ENCODE data around the gene IL1RAPL2.
"Not testable (repeated sequence)": the region's sequence is repeated elsewhere in the genome, so short reads cannot be mapped to it uniquely, and the experiment has no call there.

The IL1RAPL2 gene

DNA sequence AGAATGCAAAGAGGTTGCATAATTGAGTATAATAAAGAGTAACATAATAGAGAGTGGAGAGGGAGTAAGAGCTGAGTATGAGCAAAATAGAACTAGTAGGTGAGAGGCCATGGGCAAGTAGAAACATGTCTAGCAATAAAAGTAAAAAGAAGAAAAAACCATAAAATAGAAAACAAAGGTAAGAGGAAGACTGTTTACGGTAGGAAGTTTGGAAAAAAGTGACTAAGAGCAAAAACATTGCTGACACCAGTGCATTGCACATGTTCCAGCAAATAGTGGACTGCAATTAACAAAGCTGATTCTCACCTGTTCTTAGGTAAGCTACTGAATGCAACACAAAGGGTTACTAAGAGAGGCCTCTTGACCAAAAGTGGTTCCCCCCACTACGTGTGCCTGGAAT lies 451.6 kb downstream of the IL1RAPL2 start:
- no peak for DNase-seq (ENCODE audit: low read depth in 3 of 3)

DNA sequence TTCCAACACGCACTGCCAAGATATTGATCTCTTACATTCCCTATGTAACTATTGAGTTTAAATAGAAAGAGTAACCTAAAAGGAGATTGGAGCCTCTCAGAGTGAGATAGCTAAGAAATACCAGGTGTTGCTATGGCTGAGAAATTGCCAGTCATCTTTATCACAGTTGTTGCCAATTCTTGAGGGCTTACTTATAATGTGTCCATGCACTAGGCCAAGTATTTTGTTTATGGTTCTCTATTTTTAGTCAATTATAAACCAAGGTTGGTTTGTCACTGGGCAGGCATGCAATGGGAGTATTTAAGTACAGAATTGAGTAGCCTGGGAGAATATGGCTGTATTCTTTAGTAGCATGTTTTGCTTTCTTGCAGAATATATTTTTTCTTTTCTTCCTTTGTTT lies 452.9 kb downstream of the IL1RAPL2 start:
- no peak for DNase-seq (ENCODE audit: low read depth in 3 of 3)

DNA sequence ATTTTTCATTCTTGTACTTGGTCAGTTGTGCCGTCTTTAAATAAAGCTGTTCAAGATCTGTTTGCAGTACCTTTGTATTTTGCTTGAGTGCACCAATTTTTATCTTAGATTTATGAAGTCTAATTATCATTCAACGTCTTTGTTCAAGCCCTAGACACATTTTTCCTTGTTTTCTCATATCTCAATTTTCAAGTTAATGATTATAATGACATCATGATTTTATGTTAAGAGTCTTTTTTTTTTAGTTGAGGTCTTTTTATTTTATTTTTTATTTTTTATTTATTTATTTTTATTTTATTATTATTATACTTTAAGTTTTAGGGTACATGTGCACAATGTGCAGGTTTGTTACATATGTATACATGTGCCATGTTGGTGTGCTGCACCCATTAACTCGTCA lies 463.0 kb downstream of the IL1RAPL2 start:
- not testable (repeated sequence) for DNase-seq (ENCODE audit: low read depth in 3 of 3)

DNA sequence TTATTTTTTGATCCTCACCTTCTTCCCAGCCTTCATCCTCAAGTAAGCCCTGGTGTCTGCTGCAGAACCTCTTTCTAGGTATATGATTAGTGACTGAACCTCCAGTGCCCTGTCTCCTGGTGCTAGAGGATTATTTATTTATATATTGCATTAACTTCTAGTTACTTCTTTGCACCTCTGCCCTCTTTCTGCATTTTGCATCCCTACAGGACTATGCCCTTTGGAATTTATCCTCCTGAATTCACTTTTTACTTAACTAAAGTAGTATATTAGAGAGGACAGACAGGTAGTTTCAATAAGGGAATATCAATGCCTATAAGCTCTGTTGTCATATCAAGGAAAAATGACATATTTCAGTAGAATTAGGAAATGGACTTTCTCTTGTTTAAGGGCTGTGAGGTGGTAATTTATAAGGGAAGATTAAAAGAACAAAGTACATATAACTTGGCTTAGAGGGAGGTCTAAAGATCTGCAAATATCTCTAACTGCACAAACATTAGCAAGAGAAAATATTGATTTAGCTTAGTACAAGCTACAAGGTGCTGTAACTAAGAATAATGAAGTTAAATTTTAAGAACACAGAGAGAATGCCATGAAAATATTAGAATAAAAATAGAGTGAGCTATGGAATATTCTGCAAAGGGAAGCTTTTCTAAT lies 472.8 kb downstream of the IL1RAPL2 start:
- no peak for DNase-seq (ENCODE audit: low read depth in 3 of 3)

DNA sequence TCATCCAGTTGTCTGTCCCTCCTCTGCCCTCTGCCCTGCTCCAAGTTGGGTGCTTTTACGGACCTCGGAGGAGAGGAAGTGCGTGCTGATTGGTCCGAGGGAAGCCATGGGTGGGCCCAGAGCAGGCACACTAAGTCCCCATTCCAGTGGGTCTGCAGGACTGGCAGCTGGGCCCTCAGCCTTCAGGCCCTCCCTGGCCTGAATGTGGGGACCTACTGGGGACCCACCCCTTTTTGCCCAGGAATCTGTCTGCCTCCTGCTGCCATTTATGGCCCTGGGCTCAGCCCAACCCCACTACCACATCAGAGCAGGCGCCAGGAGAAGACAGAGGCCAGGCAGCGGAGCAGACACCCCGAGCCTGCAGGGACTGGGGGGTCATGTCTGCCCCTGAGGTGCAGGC lies 484.9 kb downstream of the IL1RAPL2 start:
- no peak for DNase-seq (ENCODE audit: low read depth in 3 of 3)

DNA sequence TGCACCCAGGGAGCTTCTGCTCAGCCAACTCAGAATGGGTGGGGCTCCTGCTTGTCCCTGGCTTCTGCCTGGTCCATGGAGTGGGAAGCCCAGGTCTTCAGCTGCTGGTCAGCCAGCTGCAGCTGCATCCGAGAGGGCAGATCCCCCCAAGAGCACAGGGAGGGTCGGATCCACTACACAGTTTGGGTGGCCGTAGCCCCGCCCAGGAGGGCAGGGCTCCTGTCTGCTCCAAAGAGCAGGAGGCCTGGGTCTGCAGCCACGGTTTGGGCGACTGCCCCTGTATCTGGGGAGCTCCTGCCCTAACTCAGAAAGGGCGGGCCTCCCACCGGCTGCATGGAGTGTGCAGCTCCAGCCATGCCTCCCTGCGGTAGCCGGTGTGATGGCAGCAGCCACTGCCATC lies 485.4 kb downstream of the IL1RAPL2 start:
- DNase-seq (ENCODE audit: low read depth in 3 of 3): no peak

DNA sequence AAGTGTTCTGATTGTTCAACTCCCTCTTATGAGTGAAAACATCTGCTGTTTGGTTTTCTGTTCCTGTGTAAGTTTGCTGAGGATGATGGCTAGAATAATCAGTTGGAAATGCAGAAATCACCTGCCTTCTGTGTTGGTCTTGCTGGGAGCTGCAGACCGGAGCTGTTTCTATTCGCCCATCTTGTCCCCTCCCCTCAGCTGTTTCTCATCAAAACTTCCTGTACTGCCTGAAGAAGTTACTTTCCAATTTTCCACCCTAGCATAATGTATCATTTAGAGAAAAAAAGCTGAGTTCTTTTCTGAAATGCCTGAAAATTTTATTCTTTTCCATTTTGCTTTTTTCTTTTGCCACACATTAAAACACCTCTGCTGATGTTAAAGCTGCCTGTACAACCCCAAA lies 486.9 kb downstream of the IL1RAPL2 start:
- no peak for DNase-seq (ENCODE audit: low read depth in 3 of 3)

DNA sequence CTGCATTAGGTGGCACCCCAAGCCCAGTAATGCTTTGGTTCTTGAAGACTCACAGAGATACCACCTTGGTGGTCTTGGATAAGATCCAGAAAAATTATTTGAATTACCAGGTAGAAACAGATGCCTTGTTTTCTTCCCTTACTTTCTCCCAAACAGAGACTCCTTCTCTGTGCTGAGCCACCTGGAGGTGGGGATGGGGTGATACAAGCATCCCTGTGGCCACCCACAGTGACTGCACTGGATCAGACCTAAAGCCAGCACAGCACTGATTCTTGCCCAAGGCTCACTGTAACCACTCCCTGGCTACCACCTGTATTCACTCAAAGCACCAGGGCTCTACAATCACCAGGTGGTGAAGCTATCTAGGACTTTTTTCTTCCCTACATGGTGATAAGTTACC lies 497.7 kb downstream of the IL1RAPL2 start:
- no peak for DNase-seq (ENCODE audit: low read depth in 3 of 3)

DNA sequence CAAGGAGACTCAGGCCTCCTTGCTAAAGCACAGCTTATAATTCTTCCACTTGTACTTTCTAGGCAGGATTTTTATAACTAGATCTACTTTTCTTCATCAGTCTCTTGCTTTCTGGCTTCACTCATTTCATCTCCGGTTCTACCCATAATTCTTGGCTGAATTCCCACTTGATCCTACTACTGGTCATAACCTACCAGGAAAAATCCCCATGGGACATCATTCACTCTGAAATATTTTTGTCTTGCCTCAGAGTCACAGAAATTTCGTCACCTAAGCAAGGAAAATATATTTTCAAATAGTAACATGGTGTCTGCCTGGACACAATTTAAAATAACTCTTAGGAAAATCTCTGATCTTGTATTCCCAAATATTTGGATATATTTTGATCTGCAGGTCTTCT lies 532.2 kb downstream of the IL1RAPL2 start:
- no peak for DNase-seq (ENCODE audit: low read depth in 3 of 3)

DNA sequence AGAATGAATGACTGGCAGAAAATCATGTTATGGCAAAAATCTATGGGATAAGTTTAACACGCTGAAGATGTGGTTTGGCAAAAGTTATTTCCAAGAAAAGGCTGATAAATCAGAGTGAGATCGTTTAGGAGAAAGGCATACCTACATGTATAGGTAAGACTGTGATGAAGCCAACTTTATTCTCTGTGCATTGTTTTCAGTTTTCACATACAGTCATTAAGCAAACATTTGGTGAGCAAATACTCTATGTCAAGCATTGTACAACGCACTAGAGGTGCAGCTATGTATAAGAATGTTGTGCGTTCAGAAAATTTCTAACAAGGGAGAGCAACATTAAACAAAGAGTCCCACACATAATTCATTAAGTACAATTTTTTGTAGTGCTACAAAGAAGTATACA lies 532.8 kb downstream of the IL1RAPL2 start:
- DNase-seq (ENCODE audit: low read depth in 3 of 3): no peak

DNA sequence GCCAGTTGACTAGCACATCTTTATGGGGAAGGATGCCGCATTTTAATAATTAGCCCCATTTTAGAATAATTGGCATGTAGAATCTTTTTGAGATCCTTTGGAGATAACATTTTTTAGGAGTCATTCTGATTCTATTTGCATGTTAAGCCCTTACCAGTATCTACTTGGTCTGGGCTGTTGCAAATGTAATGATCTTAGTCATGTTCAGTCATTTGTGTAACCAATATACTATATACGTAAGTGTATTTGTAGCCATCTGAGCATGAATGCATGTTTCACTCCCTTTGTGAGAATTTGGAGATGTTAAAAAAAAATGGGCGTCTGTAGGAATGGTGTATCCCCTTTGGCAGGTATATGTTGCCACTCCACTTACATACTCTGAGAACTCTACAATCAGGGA lies 535.4 kb downstream of the IL1RAPL2 start:
- no peak for DNase-seq (ENCODE audit: low read depth in 3 of 3)

DNA sequence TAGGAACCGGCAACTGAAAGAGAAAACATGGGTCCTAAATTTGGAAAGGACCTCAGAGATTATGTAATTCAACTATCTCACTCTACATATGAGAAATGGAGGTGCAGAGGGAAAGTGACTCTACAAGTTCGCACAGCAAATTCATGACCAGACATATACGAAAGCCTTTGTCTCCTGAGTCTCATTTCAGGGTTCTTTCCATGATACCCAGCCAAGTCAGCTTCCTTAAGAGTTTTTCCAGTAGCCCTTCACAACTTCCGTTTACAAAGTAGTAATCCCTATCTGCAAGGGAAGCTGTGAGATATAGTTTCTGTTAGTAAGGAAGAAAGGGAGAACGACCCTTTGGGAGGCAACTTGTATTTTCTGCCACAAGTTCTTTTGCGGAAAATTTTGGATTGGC lies 543.9 kb downstream of the IL1RAPL2 start:
- no peak for DNase-seq (ENCODE audit: low read depth in 3 of 3)

DNA sequence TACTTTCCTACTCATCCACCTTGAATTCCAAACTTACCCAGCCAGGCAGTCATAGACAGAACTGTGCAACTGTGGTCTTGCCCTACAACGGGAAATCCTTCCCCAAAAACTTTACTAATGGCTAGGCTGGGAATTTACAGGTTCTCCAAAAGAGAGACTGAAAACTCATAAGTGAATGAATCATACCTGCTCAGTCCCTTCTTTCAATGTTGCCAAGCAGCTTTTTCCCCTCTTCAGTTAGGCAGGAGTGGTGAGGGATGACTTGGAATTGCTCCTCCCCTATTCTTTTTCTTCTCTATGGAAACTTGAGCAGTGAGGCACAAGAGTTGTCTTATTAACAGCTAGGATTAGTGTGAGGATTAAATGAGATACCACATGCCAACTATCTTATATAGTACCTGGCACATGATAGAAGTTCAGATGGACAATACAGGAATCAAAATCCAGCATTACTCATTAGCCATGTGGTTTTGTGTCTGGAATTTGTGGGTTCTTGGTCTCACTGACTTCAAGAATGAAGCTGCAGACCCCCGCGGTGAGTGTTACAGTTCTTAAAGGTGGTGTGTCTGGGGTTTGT lies 548.6 kb downstream of the IL1RAPL2 start:
- DNase-seq (ENCODE audit: low read depth in 3 of 3): no peak

DNA sequence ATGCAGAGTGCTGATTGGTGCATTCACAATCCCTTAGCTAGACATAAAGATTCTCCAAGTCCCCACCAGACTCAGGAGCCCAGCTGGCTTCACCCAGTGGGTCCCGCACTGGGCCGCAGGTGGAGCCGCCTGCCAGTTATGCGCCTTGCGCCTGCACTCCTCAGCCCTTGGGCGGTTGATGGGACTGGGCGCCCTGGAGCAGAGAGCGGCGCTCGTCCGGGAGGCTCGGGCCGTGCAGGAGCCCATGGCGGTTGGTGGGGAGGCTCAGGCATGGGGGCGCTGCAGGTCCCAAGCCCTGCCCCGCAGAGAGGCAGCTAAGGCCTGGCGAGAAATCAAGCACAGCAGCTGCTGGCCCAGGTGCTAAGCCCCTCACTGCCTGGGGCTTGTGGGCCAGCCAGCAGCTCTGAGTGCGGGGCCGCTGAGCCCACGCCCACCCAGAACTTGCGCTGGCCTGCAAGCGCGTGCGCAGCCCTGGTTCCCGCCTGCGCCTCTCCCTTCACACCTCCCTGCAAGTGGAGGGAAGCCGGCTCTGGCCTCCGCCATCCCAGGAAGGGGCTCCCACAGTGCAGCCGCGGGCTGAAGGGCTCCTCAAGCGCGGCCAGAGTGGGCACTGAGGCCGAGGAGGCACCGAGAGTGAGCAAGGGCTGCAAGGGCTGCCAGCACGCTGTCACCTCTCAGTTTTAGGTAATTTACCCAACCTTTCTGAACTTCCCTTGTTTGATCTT lies 549.8 kb downstream of the IL1RAPL2 start:
- not testable (repeated sequence) for DNase-seq (ENCODE audit: low read depth in 3 of 3)

DNA sequence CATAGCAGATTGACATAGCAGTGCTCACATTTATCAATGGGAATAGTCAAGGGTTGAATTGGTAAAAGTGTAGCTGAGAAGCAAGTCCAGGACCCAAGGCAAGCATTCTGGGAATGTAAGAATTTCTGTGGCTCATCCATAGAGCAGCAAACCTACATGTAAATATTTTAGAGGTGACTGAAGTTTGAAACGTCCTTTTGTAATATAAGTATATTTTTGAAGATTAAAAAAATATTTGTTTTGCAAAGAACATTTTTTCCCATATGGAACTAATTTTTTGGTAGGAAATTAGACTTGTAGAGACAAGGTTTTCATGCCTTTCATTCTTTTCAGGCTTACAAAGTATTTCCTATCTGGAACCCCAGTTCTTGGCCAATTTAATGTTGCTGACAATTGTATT lies 550.5 kb downstream of the IL1RAPL2 start:
- DNase-seq (ENCODE audit: low read depth in 3 of 3): no peak

DNA sequence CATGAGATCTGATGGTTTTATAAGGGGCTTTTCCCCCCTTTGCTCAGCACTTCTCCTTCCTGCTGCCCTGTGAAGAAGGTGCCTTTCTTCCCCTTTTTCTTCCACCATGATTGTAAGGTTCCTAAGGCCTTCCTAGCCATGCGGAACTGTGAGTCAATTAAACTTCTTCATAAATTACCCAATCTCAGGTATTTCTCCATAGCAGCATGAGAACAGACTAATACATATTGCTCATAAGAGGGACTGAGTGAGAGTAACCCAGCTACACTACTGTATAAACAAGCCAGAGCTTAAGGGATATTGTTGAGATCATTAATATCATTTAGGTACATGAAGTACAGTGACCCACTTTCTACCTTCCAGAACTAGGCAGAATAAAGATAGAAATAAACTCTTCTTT lies 551.6 kb downstream of the IL1RAPL2 start:
- DNase-seq (ENCODE audit: low read depth in 3 of 3): no peak

DNA sequence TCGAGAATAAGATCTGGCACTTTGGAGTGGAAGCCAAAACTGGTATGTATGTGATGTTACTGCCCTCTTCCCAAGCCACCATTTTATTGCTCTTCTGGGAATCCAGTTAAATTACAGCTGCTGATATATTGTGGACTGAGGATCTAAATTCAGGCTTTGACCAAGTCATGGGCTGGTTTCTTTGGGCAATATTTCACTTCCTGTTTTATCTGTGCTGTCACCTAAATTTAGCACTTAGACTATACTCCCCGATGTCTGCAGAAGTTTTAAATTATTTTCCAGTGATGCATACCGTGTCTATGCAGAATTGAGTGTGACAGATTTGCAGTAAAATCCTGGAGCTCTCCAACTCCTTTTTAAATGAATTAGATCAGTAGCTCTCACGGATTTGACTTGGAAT lies 554.5 kb downstream of the IL1RAPL2 start:
- DNase-seq (ENCODE audit: low read depth in 3 of 3): no peak

DNA sequence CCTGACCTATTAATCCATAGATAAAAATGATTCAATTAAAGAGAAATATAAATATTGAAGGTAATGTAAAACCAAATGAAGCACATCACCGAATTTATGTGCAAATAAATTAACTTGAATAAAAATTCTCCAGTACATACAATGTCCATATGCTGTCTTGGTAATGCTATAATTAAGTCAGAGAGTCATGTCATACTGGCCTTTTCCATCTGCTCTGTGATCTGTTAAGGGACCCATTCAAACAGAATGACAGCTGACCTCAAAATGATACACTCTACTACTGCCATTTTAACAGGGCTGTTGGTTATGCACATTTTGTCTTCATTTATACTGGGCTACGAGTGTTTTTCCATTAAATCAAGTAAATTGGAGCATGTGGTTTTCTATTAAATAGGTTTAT lies 555.2 kb downstream of the IL1RAPL2 start:
- no peak for DNase-seq (ENCODE audit: low read depth in 3 of 3)

DNA sequence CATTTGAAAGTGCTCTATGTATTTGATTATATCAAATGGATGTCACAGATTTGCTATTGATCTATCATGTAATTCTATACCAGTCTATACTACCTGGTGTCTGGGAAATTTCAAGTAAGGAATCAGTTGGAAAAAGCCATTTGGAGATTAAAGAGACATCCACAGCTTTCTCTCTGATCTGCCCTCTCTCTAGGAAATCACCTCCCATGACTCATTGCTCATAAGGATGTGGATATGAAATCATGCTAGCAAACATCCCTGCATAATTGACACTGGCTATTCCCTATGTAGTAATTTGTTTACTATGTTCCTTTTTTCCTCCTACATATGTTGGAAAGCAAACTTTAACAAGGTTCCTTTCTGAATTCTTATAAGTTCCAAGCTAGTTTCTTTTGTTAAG lies 560.2 kb downstream of the IL1RAPL2 start:
- DNase-seq (ENCODE audit: low read depth in 3 of 3): no peak

DNA sequence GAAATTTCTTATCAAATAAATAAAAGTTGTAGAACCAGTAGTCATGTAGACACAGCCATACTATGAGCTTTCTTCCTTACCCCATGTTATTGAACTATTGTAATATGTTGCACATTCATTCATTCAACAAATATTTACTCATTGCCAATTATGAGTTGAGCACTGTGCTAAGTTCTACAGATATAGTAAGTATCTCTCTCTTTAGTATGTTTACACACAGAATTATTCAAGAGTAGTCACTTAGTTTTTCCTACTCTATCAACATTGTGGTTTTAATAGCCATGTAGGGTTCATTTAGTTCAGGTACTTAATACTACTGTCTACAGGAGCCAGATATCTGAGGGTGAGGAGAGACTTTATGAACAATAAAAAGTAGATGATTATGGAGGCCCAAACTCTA lies 568.3 kb downstream of the IL1RAPL2 start:
- no peak for DNase-seq (ENCODE audit: low read depth in 3 of 3)

DNA sequence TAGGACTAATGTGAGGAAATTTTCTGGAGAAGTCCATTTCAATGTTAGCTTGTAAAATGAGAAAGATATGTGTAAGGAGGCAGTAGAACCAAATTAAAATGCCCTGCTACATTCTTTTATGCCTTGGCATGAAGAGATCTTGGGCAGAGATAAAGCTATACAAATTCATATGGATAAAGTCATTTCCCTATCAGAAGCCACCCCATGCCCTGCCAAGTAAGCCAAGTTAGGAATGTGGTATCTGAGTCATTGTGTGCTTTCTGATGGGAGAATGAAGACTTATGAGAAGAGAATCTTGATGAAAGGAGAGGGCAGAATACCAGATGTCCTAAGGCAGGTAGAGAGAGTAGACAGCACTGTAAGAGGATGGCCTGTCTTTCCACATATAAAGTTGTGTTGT lies 570.8 kb downstream of the IL1RAPL2 start:
- DNase-seq (ENCODE audit: low read depth in 3 of 3): no peak

DNA sequence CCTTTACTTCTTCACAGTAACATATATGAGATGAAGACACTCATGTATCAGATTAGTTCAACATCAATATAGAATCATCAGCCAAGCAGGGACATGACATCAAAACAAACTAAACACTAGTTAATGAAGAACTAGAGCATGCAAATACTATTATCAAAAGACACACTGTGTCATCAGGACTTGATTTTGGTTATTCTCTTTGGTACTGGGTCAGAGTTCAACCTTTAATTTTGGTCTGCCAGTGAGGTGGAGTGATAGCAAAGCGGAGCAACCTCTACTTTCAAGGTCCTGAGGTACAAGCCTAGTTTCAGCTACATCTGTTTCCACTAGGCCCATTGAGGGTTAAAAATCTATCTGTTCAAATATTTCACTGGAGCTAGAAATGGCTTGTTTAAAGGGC lies 584.0 kb downstream of the IL1RAPL2 start:
- no peak for DNase-seq (ENCODE audit: low read depth in 3 of 3)

DNA sequence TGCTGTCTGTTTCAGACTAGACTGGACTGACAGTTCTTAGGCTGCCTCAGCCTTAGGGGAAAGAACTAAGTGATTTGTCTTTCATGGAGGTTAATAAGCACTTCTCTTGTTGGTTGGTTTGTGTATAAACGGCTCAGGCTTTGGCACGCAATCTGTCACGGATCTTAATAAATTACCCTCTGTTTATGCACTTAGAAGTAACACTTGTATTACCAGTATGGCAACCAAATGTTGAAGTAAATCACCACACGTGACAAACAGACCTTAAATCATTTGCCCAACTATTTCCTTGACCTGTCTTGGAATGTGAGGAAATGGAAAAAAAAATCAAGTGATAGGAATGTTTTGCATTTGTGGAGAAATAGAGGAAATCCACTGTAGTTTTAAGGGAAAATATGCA lies 584.6 kb downstream of the IL1RAPL2 start:
- no peak for DNase-seq (ENCODE audit: low read depth in 3 of 3)

All from stimulated activated CD4-positive, alpha-beta T cell treated with anti-CD3 and anti-CD28 coated beads, TNF-alpha, amount 100 ng/mL, for 4 hours (primary cell).